NCI-H1417 (cell line): ENCODE data around the gene ZNF334.

Experiments used
- DNase-seq, 3 experiments: peaks; one replicate each; lab custom pipeline; 2025; lab: John Stamatoyannopoulos, UW

The ZNF334 gene

DNA sequence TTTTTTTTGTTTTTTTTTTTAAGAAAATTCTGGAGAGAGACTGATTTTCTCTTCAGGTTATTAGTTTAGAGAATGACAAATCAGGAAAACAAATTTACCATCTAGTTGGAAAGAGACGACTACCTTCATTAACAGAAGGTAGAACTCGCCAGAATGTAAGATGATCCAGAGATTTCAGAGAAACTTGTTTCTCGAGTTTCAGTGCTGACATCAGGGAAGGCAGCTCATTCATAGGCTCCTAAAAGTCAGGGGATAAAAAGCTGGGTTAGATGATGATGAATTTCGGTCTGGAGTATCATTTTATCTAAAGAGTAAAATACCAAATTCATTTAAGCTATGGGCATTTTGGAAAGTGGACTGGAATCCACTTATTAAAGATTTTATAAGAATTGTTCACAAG lies 27.9 kb downstream of the ZNF334 start:
- no peak for DNase-seq

DNA sequence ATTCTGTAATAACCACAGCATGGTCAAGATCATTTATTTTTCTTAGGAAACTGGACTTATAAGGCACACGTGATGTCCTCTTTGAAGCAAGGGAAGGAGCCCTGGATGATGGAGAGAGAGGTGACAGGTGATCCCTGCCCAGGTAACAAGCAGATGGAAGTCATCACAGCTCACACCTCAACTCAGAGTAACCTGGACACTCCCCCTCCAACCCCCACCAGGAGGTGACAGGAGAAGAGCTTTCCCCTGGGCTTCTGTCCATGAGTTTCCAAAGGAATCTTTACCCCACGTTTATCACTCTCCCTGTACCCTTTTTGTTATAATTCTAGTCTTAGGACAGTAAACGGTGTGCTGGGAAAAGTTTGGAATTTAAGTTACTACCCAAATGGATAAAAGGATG lies 28.4 kb downstream of the ZNF334 start:
- DNase-seq: no peak

DNA sequence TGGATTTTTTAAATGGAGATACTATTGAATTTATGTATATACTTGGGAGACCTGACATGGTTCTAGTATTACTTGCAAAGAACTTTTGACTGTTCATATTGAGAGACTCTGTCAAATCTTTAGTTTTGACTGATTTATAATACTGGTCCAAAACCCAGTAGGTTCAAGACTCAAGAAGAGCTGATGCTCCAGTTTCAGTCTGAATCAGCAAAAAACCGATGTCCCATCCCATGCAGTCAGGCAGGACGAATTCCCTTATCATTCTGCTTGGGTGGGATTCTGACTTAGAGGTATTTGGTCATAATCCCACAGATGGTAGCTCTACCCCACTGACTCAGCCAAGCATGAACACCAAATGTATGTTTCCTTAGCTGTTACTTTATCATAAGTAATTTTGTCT lies 29.5 kb downstream of the ZNF334 start:
- no peak for DNase-seq

DNA sequence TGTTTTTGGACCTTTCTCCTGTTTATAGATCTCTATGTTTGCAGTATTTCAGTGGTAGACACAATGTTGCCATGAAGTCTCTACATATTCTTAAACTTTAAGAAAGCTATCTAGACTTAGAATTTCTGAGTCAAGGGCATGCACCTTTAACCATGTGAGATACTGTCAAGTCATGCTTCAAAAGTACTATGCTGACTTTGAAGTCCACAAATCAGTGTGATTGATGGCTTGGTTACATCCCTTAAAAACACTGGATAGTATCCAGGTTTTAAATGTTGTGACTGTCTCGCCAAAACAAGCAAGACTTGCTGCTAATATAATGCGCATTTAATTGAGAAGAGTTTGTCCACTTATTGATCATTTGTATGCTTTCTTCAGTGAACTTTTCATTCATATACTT lies 30.5 kb downstream of the ZNF334 start:
- DNase-seq: peak in 1 of 3 experiments; percentile 13

DNA sequence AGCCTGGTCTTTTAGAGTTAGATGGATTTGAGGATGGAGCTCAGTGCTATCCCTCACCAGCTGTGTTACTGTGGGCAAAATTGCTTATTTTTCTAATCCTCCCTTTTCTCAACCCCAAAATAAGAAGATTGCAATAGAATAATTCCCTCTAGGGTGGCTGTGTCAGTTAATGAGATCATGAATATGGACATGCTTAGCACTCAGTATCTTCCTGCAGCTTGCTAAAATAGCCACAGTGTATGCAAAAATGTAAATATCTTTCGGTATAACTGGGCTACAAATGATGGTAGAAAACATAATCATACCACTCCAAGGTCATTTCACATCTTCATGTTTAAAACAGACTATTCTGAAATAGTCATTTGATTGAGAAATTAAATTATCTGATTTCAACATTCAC lies 35.7 kb downstream of the ZNF334 start:
- DNase-seq: no peak

DNA sequence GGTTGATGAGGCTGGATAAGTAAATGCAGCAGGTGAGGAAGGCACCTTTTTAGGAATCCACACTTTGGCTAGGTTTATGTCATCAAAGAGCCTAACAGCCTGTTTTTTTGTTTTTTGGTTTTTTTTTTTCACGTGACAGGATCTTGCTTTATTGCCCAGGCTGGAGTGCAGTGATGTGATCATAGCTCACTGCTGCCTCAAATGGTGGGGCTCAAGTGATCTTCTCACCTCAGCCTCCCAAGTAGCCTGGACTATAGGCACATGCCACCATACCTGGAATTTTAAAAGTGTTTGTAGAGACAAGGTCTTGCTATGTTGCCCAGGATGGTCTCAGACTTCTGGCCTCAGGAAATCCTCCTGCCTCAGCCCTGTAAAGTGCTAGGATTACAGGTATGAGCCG lies 36.1 kb downstream of the ZNF334 start:
- DNase-seq: no peak

DNA sequence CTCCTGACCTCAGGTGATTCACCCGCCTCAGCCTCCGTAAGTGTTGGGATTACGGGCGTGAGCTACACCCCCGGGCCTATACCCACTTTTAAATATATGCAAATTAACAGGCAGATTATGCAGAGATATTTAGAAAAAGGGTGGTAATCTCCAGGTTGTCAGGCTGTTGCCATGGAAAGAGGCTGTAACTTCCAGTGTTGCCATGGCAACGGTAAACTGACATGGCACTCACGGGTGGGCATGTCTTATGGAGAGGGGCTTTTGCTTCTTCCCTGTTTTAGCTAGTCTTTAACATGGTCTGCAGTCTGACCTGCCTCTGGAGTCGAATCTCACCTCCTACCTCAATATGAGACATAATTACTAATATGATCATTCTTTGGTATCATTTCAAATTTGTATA lies 44.9 kb downstream of the ZNF334 start:
- no peak for DNase-seq

DNA sequence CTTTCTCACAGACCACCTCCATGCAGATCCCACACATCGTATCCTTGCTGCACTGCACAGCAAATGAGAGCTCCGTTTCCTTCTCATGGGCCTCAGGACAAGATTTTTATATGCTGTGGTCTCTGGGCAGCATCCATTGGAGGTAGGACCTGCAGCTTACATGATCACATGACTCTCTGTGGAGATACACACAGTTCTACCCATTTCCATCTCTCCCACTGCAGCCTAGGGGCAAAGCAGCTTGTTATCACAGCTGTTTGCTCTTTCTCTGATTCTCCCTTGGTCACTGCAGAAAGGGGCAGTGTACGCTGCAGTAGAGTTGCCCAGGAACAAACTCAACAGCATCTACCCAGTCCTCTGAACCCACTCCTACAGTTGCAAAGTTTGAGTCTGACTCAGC lies 48.9 kb downstream of the ZNF334 start:
- DNase-seq: no peak

DNA sequence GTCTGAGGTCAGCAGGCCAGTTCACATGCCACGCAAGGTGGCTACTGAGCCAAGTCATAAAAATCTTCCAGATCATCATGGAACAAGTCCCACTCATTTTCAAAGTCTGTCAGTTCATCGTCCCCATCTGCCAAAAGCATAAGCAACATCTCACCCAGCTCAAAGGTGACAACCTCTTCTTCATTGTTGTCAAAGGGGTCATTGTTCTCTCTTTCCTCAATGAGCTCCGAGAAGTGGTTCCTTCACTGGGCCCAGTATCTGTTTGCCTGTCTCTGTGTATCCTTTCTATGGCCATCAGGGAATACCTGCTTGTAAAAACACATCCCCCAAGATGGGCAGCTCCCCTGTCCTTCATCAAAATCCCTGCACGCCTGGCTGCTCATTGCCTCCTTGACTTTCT lies 49.5 kb downstream of the ZNF334 start:
- DNase-seq: no peak

DNA sequence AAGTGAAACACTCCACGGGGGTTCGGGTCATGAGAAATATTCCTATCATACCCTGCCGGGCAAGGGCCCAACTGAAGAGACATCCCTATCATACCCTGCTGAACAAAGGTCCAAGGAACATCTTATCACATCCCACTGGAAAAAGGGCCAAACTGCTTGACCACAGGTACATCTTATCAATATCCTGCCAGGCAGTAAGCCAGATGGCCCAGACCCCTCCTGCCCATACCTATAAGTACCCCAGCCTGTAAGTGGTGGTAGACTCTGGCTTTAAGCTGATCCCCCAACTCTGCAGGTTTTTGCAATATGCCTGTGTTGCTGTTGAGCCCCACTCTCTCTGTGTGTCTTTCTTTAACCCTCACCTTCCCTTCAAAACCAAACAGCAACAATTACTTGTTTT lies 51.6 kb downstream of the ZNF334 start:
- DNase-seq: no peak

DNA sequence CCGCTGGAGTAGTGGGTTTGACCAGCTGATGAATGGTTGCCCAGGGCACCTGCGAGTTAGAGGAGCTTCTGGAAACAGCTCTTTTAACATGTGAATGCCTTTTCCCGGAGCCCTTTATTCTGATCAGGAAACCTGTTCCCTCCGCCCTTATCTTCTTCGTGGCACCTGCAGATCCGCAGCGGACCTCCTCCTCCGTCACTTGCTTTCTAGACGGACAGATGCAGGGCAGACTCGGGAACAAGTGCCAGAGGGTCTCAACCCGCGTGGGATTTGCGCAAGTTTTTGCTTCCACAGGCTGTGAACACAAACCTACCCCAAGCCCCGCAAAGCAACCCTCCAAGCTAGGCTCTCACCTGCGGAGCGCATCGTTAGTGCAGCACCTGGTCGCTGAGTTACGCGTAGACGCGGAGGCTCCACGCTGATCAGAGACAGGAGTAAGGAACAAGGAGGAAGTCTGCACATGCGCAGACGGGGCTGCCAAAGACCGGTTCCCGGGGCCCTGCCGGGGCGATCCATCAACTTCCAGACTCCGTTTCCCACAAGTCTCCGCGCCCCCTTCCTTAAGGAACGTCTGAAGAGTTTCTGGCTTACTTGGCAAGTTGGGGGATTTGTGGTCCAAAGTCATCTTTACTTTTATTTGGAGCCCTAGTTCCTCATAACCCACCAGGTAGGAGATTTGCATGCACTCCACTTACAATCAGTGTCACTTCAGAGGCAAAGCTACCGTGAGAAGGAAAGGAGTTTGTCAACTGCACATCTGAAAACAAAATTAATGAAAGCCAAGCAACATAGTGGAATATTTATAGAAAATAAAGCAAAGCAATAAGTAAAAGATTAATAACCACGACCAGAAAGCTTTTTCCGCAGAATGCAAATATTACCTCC lies 54.3 kb downstream of the ZNF334 start:
- peak; percentile 63 to 86 (median 80) for DNase-seq

DNA sequence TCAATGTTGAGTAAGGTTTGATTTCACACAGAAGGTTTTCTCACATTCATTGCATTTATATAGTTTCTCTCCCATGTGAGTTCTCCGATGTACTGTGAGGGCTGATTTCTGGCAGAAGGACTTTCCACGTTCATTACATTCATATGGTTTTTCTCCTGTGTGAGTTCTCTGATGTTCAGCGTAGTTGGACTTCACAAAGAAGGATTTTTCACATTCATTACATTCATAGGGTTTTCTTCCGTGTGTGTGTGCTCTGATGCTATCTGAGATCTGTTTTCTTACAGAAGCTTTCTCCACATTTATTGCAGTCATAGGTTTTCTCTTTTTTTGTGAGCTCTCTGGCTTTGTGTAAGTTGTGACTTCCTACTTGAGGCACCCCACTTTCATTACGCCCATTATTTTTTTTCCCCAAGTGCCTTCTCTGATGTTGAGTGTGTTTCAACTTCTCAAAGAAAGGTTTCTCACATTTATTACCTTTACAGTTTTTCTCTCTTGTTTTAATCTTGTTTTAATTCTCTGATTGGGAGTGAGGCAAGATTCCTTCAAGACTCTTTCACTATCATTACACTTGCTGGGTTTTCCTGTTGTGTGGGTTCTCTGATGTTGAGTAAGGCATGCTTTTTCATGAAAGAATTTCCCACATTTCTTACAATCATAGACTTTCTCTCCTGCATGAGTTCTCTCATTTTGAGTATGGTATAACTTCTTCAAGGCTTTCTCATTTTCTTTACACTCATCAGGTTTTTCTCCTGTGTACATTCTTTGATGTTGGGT lies 56.9 kb downstream of the ZNF334 start:
- no peak for DNase-seq

DNA sequence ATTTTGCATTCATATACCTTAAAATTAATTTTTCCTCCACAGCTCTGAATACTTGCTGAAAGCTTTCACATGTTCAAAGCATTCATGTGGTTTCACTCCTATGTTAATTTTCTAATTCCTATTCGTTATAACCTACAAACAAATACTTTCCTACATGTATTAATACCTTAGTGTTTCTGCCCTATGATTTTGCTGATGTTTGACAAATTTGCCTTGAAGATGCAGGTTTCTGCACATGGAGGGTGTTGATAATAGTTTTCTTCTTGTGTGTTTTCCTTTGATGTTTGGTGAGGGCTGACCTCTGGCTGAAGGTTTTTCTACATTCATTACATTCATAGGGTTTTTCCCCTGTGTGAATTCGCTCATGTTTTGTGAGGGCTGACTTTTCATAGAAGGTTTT lies 57.6 kb downstream of the ZNF334 start:
- no peak for DNase-seq
